Central memory CD8-positive, alpha-beta T cell (primary cell): Measurements from ENCODE around the gene PKN1.

ENCODE experiments used
- ATAC-seq: fragments of 150-1000 bp; cut with Tn5 transposase; replicated peaks from 2 replicates; pipeline ENCODE4 v1.10.0; 2022; ENCODE audit warnings: mild to moderate bottlenecking, moderate FRiP score, moderate number of reproducible peaks; ENCODE audit not compliant: poor library complexity, severe bottlenecking; ENCODE audit errors: extremely low read depth
- DNase-seq, 2 donors: peaks; one replicate each; pipeline ENCODE4 v3.0.0; 2021; ENCODE audit warnings: low spot score in 2 of 2
- H3K27ac Mint-ChIP-seq: one replicate; pipeline ENCODE4 v1.8.0; 2022; ENCODE audit warnings: low read depth, mild to moderate bottlenecking, moderate library complexity, mixed read lengths
- H3K27me3 Mint-ChIP-seq: one replicate; pipeline ENCODE4 v1.8.0; 2022; ENCODE audit warnings: mixed read lengths
- H3K36me3 Mint-ChIP-seq: one replicate; pipeline ENCODE4 v1.8.0; 2022; ENCODE audit warnings: mild to moderate bottlenecking, moderate library complexity, mixed read lengths; ENCODE audit not compliant: insufficient read depth
- H3K4me1 Mint-ChIP-seq: one replicate; pipeline ENCODE4 v1.8.0; 2022; ENCODE audit warnings: mixed read lengths
- H3K4me3 Mint-ChIP-seq: one replicate; pipeline ENCODE4 v1.8.0; 2022; ENCODE audit warnings: mild to moderate bottlenecking, moderate library complexity, mixed read lengths
- H3K9me3 Mint-ChIP-seq: one replicate; pipeline ENCODE4 v1.8.0; 2022; ENCODE audit warnings: mixed read lengths

Gene PKN1

DNA sequence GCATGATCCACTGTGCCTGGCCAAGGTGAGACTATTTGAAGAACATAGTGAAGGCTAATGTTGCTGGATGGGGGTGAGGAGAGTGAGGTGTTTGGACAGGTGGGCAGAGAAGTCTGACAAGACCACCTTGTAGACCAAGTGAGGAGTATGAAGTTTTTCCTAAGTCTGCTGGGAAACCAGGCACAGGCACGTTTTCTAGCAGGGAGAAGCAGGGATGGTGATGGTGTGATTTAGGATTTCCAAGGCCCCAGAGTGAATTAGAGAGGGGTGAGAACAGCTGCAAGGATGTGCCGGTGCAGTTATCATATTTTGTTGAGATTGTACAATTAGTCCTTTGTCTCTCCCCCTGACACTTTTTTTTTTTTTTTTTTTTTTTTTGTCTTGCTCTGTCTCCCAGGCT, 5.6 kb upstream of the PKN1 start:
- H3K9me3 Mint-ChIP-seq = no peaks in the 10 kb centered on the region
- ATAC-seq (no peak), DNase-seq (no peak)
- H3K4me3 Mint-ChIP-seq = no peak overlapping the region
- no peak overlapping the region for H3K27ac Mint-ChIP-seq
- no peaks in the 10 kb centered on the region for H3K36me3 Mint-ChIP-seq
- H3K27me3 Mint-ChIP-seq = no peaks in the 10 kb centered on the region
- peaks cover 6% of the 10 kb centered on the region for H3K4me1 Mint-ChIP-seq

DNA sequence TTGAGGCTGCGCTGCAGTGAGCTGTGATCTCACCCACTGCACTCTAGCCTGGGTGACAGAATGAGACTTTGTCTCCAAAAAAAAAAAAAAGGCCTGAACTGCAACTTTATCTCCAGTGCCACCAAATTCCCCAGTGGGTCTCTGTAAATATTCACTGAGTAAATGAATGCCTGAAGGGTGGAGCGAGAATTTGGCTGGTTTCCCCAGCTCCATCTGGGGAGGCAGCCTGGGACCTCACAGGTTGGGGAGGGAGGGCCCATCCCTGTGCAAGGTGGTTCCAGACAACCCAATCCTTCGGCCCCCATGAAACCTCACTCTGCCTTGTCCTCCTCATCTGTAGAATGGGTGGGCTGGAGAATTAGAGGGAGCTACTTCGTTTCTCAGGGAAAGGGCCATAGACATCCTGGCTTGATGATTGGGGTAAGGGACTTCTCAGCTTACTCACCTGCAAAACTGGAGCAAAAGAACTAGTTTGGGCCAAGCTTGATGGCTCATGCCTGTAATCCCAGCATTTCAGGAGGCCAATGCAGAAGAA, 4.2 kb upstream of the PKN1 start:
- Mint-ChIP-seq H3K36me3 (peaks cover 1% of the 10 kb centered on the region), H3K27ac (no peak overlapping the region), H3K27me3 (no peaks in the 10 kb centered on the region), H3K4me3 (no peak overlapping the region), H3K9me3 (no peaks in the 10 kb centered on the region), H3K4me1 (peaks cover 6% of the 10 kb centered on the region)
- DNase-seq (no peak), ATAC-seq (no peak)

DNA sequence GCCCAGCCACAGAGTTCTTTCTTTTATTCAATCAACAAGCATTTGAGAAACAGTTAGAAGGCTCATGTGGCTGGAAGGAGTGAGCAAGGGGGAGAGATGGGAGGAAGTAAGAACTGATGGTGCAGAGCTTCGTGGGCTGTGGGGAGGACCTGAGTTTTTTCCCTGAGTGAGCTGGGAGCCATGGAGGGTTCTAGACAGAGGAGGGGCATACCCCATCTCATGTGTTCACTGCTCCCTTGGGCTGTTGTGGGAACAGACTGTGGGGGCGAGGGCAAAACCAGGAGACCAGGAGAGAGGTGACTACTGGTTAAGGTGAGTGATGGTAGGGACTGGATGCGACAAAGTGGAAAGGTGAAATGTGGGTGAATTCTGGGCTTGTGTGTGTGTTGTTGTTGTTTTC, 2.4 kb upstream of the PKN1 start:
- Mint-ChIP-seq H3K27ac (peak overlapping the region; percentile 49), H3K4me3 (no peak overlapping the region), H3K27me3 (no peaks in the 10 kb centered on the region), H3K9me3 (no peaks in the 10 kb centered on the region), H3K36me3 (peaks cover 5% of the 10 kb centered on the region), H3K4me1 (peaks cover 16% of the 10 kb centered on the region)
- DNase-seq = no peak
- ATAC-seq = no peak

DNA sequence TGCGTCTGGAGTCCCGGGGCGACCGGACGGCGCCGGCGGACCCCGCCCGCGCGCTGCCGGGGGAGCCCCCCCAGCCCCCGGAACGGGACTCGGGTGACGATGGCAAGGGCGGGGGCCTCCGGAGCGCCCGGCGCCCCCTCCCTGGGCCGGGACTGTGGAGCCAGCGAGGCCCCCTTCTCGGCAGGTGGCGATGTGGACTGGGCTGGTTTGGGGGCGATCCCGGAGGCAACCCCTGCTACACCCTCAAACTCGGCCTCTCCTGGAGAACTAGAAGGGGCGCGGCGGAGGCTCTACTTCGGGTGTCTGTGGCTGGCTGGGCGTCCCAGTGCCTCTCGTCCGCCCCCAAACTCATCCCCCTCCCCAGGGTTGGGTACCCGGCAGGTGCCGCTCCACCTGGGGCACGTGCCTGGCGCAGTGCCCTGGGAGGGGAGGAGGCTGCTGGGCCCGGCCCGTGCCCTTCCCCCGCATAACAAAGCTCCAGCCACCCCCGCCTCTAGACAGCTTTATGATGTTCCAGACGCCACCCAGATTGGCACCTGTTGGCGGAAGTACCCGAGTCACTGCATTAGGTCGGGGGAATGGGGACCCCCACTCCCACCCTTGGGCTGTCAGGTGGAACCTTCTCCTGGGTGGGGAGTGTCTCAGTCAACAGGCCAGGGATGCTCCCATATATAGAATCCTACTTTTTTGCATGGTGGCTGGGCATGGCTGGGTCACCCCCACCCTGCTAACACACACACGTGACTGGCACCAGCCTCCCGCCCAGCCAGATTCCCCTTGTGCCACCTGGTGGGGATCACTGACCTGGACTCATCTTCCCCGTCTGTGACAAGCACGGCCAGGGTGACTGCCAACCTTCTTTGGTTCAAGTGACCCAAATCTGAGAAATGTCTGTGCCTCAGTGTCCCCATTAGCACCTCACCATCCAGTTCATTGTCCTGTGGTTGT, 722 bp downstream of the PKN1 start:
- H3K4me1 Mint-ChIP-seq = peaks cover 27% of the 10 kb centered on the region
- peaks cover 7% of the 10 kb centered on the region for H3K36me3 Mint-ChIP-seq
- H3K4me3 Mint-ChIP-seq = peak overlapping the region; percentile 65
- DNase-seq = peak in 1 of 2 donors; percentile 43
- peak overlapping the region; percentile 63 for H3K27ac Mint-ChIP-seq
- peak; percentile 67 for ATAC-seq
- no peaks in the 10 kb centered on the region for H3K9me3 Mint-ChIP-seq
- H3K27me3 Mint-ChIP-seq = no peaks in the 10 kb centered on the region

DNA sequence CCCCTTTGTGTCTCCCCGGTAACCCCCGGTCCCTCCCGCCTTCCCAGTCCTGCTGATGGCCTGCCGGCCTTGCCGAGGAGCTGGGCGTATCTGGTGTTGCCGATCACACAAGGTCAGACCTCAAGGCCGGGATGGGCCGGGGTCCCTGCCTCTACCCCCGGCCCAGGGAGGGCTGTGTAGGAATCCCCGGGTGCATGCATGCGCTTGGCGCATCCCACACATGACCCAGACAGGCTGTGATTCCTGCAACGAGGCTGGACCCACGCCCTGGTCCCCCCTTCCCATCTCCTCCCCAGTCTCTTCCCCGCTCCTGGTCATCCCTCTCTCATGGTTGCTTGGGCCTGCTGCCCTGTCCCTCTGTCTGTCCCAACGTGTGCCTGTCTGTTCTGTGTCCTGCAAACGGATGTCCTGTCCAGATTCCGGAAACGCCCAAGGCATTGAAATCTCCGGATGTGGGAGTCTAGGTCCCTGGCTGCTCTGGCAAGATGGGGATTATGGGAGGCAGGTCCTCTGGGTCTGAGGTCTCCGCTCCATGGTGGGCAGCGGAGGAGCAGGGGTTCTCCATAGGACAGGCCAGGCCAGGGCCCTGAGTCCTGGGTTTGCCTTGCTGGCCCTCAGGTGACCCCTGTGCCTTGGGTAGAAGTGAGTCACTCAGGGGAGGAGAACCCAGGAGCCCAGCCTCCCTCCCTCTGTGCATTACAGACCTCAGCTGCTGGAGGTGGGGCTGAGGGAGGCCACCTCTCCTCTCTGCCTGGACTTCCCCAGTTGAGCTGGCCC, 1.6 kb downstream of the PKN1 start:
- no peak for ATAC-seq
- H3K36me3 Mint-ChIP-seq = peaks cover 7% of the 10 kb centered on the region
- H3K27me3 Mint-ChIP-seq = no peaks in the 10 kb centered on the region
- H3K4me3 Mint-ChIP-seq = peak overlapping the region; percentile 65
- peaks cover 36% of the 10 kb centered on the region for H3K4me1 Mint-ChIP-seq
- DNase-seq = no peak
- peak overlapping the region; percentile 63 for H3K27ac Mint-ChIP-seq
- H3K9me3 Mint-ChIP-seq = no peaks in the 10 kb centered on the region

DNA sequence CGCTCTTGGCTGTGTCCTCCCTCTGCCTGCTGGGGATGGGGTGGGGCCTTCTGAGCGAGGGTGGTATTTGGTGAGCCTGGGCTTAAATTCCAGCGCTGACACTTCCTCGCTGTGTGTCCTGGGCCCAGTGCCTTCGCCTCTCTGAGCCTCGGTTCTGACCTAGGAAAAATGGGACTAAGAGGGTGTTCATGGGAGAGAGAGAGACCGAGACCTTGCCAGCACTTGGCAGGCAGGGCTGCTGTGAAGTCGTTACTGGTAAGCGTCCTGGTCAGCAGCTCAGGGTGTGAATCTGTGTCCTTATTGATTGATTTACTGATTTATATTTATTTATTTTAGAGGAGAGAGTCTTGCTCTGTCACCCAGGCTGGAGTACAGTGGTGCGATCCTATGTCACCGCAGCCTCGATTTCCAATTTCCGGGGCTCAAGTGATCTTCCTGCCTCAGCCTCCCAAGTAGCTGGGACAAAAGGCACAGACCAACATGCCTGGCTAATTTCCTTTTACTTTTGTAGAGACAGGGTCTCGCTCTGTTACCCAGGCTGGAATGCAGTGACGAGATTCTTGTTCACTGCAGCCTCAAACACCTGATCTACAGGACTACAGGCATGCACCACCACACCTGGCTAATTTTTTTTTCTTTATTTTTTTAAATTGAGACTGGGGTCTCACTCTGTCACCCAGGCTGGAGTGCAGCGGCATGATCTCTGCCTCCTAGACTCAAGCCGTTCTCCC, 2.4 kb downstream of the PKN1 start:
- no peak for ATAC-seq
- peaks cover 42% of the 10 kb centered on the region for H3K4me1 Mint-ChIP-seq

DNA sequence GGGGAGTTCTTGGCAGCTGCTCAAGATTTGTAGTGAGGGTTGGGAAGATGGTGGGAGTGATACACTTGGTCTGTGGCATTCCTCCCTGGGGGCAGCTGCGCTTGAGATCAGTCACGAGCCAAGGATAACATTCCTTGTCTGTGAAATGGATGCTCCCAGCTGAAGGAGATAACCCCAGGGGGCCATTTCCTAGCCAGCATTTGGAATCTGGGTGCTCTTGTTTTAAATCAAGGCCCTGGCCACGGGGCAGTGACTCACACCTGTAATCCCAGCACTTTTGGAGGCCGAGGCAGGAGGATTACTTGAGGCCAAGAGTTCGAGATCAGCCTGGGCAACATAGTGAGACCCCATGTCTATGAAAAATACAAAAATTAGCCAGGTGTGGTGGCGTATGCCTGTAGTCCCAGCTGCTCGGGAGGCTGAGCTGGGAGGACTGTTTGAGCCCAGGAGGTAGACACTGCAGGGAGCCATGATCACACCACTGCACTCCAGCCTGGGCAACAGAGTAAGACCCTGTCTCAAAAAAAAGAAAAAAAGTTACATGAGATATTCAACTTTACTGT, 4.6 kb downstream of the PKN1 start:
- no peak for ATAC-seq
- H3K9me3 Mint-ChIP-seq = no peaks in the 10 kb centered on the region
- H3K27ac Mint-ChIP-seq = no peak overlapping the region
- H3K4me3 Mint-ChIP-seq = peak overlapping the region; percentile 56
- peaks cover 47% of the 10 kb centered on the region for H3K4me1 Mint-ChIP-seq
- peaks cover 23% of the 10 kb centered on the region for H3K36me3 Mint-ChIP-seq
- H3K27me3 Mint-ChIP-seq = no peaks in the 10 kb centered on the region
- DNase-seq = no peak

More for the DNA sequence above, 2.4 kb downstream of the PKN1 start:
- peaks cover 14% of the 10 kb centered on the region for H3K36me3 Mint-ChIP-seq
- H3K9me3 Mint-ChIP-seq = no peaks in the 10 kb centered on the region
- no peaks in the 10 kb centered on the region for H3K27me3 Mint-ChIP-seq
- H3K4me3 Mint-ChIP-seq = peak overlapping the region; percentile 65
- DNase-seq = no peak
- peak overlapping the region; percentile 79 for H3K27ac Mint-ChIP-seq

DNA sequence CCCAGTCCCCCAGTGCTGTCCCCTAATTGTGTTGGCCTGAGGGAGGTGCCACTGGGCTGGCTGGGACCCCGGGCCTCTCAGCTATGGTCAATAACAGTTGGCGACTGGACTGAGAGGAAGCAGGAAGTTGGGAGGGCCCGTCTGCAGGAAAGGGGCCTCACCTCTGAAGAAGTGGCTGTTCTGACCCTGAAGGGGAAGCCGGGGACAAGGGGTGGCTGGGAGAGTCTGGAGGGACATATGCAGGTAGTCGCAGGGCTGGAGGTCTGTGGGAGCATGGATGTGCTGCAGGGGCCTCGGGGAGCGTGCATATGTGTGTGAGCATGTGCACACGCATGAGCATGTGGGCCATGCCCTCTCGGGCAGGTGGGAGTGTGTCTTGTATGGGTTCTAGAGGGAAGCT, 5.9 kb downstream of the PKN1 start:
- Mint-ChIP-seq H3K4me1 (peaks cover 51% of the 10 kb centered on the region), H3K27me3 (no peaks in the 10 kb centered on the region), H3K9me3 (no peaks in the 10 kb centered on the region), H3K4me3 (peak overlapping the region; percentile 61), H3K27ac (no peak overlapping the region), H3K36me3 (peaks cover 31% of the 10 kb centered on the region)
- ATAC-seq (no peak), DNase-seq (no peak)

DNA sequence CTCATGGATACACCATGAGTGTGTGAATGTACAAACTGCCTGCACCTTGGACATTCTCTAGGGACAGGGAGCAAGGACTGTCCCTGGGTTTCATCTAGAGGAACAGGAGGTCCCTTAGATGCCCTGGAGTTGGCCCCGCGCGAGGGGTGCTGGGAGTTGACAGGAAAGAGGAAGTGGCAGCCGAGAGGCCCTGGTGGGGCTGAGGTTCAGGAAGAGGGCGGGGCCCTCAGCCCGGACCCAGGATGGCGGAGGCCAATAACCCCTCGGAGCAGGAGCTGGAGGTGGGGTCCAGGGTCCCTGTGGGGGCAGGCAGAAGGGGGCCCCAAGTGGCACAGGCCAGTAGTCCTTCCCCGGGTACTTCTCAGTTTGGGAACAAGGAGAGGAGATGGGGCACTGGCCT, 6.9 kb downstream of the PKN1 start:
- peak overlapping the region; percentile 99 for H3K4me3 Mint-ChIP-seq
- no peaks in the 10 kb centered on the region for H3K27me3 Mint-ChIP-seq
- peaks cover 53% of the 10 kb centered on the region for H3K4me1 Mint-ChIP-seq
- ATAC-seq = peak; percentile 98
- peak; percentile 59 for DNase-seq
- H3K36me3 Mint-ChIP-seq = peaks cover 41% of the 10 kb centered on the region
- peak overlapping the region; percentile 99 for H3K27ac Mint-ChIP-seq
- no peaks in the 10 kb centered on the region for H3K9me3 Mint-ChIP-seq

DNA sequence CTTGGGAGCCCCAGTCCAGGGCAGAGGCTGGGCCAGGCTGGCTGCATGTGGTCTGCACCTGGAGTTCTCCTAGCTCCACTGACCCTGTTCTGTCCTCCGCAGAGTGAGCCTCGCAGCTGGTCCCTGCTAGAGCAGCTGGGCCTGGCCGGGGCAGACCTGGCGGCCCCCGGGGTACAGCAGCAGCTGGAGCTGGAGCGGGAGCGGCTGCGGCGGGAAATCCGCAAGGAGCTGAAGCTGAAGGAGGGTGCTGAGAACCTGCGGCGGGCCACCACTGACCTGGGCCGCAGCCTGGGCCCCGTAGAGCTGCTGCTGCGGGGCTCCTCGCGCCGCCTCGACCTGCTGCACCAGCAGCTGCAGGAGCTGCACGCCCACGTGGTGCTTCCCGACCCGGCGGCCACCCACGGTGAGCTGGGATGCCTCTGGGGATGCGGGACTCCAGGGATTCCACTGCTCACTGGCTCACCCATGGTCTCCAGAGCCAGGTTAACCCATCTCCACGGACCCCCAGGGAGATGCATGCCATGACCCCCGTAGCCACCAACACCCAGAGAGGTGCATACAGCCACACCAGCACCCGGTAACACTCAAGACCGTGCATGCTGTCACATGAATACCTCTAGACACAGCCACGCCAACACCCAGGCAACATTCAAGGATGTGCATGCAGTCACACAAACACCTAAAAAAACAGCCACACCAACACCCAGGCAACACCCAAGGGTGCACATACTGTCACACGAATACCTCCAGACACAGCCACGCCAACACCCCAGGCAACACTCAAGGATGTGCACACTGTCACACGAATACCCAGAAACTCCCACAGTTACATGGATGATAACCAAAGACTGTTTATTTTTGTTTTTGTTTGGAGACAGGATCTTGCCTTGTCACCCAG, 8.2 kb downstream of the PKN1 start:
- Mint-ChIP-seq H3K4me1 (peaks cover 49% of the 10 kb centered on the region), H3K36me3 (peaks cover 46% of the 10 kb centered on the region), H3K27me3 (no peaks in the 10 kb centered on the region), H3K9me3 (no peaks in the 10 kb centered on the region), H3K27ac (peak overlapping the region; percentile 99), H3K4me3 (peak overlapping the region; percentile 99)
- no peak for ATAC-seq
- no peak for DNase-seq

DNA sequence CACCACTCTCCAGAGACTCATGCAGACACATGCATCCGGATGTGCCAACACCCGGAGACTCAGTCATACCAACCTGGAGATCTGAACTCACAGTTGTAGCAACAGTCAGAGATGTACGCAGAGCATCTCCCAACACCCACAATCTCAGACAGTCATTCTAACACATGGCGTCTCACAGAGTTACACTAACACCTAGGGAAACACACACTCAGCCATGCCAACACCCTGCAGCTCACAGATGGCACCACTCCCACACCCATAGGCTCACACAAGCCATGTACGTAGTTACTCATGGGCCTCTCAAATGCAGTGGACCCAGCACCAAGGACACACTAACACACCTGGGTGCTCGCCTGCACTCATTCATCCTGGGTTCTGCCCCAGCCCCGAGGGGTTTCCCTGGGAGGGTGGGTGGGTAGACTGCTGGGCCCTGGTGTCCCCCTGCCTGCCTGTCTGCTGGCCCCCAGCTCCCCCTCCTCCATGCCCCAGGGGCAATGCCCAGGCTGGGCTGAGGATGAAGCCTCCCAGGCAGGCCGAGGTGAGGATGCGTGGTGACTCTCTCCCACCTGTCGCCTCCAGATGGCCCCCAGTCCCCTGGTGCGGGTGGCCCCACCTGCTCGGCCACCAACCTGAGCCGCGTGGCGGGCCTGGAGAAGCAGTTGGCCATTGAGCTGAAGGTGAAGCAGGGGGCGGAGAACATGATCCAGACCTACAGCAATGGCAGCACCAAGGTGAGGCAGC, 10.0 kb downstream of the PKN1 start:
- Mint-ChIP-seq H3K4me3 (peak overlapping the region; percentile 16), H3K4me1 (peaks cover 46% of the 10 kb centered on the region), H3K27me3 (no peaks in the 10 kb centered on the region), H3K36me3 (peaks cover 64% of the 10 kb centered on the region), H3K9me3 (no peaks in the 10 kb centered on the region), H3K27ac (no peak overlapping the region)
- DNase-seq (no peak), ATAC-seq (no peak)
